LHCN-M2 (cell line): ENCODE measurements around the gene CPSF4. TPM values are rescaled to one million over a fixed set of nuclear protein-coding genes. Genes with fewer than 3 reads are reported as not detected.
A peak's percentile ranks its signal among the peaks of the same experiment; 100 is the strongest.
"Not testable (repeated sequence)": the region's sequence is repeated elsewhere in the genome, so short reads cannot be mapped to it uniquely, and the experiment has no call there.

Source experiments
- DNase-seq: peaks from one replicate; pipeline ENCODE4 v3.0.0-alpha.2; 2012; ENCODE audit warnings: low read depth
- total RNA-seq: library from RNA; depleted of rRNA; stranded (reverse); fragments of >200 nt; gene quantifications from 2 replicates; pipeline ENCODE4 v1.2.3, GENCODE V29; 2014

CPSF4 gene
- total RNA-seq, 1 experiment from 2014 or later, result 69.6 TPM

- peak; percentile 95 for DNase-seq
These were observed 30.2 kb upstream of the CPSF4 start, which contains the start of the genes BUD31 and PDAP1 for GRCh38 chr7:99408379-99409191. TSS of gene BUD31 (plus strand) at chr7:99408969. CDS start at chr7:99411093, 2,124 bp downstream. TSS of gene PDAP1 (minus strand) at chr7:99408597. CDS start at chr7:99408548, 49 bp downstream.

- no peak for DNase-seq
These were observed 29.6 kb upstream of the CPSF4 start for GRCh38 chr7:99409192-99409572.

GRCh38 chr7:99409806-99410205, 28.9 kb upstream of the CPSF4 start:
- no peak for DNase-seq

GRCh38 chr7:99410635-99411034, 28.1 kb upstream of the CPSF4 start:
- no peak for DNase-seq

DNA sequence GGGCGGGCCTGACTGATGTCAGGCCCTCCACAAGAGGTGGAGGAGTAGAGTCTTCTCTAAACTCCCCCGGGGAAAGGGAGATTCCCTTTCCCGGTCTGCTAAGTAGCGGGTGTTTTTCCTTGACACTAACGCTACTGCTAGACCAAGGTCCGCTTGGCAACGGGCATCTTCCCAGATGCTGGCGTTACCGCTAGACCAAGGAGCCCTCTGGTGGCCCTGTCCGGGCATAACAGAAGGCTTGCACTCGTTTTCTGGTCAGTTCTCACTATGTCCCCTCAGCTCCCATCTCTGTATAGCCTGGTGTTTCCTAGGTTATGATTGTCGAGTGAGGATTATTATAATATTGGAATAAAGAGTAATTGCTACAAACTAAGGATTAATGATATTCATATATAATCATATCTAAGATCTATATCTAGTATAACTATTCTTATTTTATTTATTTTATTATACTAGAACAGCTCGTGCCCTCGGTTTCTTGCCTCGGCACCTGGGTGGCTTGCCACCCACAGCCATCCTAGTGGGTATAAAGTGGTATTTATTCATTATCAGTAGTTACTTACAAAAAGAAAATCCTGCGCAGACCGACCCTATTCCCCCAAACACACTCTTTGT, 23.1 kb upstream of the CPSF4 start:
- peak; percentile 63 for DNase-seq

DNA sequence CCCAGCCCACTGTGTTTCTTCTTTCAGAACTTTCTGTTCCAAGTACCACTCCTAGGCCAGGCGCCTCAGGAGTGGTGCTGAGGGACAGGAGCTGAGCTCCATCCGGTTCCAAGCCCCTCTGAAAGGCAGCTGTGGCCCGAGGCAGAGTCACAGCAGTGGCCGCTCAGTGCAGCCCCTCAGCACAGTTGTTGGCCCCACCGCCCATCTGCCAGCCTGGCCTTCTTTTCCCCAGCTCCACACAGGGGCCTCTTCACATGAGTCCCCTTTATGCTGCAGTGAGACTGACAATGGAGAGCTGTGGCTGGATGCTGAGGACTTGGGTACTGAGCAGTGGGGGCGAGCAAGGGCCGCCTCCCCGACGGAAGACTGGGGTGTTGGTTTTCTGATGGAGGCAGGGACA, 20.5 kb upstream of the CPSF4 start:
- DNase-seq, result no peak

GRCh38 chr7:99419323-99420021, 19.3 kb upstream of the CPSF4 start:
- DNase-seq, result no peak

GRCh38 chr7:99420213-99420612, 18.5 kb upstream of the CPSF4 start:
- no peak for DNase-seq

- no peak for DNase-seq
These were observed 17.8 kb upstream of the CPSF4 start for GRCh38 chr7:99420986-99421385.

DNA sequence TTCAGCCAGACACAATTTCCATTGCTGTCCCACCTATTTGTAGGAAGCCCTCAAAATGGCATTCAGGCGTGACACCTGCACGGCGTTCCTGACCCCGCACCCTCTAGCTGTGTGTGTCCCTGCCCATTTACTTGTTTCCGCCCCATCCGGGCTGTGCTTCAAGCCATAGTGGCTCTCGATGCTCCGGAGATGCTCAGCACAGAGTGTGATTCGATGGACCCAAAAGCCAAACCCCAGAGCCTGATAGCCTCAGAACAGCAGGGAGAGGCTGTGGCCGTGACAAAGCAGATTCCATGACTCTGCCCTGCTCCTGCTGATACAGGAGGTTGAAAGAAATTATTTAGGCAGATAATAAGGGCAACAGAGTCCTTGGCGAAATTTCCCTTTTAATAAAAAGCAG, 16.6 kb upstream of the CPSF4 start:
- DNase-seq, result no peak

DNA sequence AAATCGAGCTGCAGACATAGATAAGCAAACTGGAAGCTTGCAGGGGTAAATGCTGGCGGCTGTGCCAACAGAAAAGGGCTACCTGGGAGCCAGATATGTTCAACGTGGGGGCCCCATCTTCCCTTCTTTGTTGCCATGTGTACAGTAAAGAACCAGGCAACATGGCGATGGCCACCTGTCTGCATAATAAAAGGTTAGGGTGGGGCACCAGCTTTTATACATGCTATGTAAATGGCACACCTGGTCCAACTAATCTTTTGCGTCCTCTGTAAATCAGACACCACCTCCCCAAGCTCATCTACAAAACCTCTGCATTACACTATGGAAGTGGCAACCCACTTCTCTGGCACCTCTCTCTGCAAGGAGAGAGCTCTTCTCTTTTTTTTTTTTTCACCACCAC, 16.1 kb upstream of the CPSF4 start:
- no peak for DNase-seq

DNA sequence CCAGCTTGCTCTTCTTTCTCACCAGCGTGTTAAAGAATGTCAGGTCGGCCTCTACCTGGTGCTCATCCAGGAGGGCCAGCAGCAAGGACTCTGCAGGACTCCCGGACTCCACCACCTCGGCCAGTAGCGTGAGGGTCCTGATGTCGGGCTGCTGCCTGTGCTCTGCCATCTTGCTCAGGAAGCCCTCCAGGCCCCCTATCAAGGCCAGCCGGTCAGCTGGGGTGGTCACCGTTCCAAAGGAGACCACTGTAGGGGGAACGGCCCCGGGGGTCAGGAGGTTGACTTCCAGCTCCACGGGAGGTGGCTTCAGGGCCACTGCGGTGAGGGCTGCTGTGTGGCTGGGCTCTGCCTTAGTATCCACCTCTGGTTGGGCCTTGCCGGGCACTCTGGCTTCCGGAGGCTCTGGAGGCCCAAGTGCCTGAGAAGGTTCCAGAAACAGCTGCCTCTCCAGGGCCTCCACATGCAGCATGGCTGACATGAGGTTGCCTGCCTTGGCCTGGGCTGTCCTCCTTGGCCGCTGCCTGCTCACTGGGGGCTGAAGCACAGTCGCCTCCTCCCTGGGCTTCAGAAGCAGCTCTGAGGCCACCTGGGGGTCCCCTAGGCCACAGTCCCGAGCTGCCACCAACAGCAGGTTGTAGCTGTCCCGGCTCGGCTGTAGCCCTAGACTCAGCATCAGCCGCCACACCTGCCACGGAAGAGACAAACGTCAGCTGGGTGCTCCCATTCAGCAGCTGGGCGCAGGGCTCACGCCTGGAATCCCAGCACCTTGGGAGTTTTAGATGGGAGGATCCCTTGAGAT, 13.6 kb upstream of the CPSF4 start:
- DNase-seq, result no peak

DNA sequence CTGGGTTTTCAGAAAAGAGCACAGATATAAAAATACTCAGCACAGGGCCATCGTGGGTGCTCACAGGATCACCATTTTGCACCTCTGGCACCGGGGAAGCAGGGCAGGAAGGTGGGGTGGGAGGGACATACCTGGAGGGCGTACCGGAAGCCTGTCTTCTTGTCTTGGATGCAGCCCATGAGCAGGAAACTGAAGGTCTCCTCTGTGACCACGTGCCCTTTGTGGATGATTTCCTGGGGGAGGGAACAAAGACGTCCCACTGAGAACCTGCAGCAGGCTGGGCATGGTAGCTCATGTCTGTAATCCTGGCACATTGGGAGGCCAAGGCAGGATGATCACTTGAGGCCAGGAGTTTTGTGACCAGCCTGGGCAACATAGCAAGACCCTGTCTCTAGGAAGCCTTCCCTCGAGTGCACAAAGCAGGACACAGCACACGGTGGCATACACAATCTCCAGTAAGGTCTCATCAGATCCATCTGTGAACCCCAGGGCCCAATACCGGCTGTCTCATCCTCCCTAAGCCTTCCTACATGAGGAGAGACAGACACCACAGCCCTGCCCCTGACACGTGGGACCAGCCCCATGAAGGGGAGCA, 9.7 kb upstream of the CPSF4 start:
- no peak for DNase-seq

DNA sequence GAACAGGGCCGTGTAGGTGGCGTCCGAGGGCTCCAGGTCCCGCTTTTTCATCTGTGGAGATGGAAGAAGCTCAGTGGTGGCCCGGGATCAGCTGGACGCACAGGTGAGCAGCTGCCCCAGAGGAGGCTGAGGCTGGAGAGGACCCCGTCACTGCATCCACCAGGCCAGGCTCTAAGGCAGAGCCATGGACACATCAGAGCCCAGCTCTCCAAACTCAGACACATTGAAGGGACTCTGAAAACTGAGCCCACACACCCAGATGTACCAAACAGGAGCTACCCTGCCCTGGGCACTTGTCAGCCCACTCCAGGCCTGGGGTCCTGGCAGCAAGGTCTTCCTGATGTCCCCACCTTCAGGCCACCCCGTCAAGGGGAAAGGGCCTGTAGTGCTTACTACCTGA, 9.0 kb upstream of the CPSF4 start:
- DNase-seq, result no peak

DNA sequence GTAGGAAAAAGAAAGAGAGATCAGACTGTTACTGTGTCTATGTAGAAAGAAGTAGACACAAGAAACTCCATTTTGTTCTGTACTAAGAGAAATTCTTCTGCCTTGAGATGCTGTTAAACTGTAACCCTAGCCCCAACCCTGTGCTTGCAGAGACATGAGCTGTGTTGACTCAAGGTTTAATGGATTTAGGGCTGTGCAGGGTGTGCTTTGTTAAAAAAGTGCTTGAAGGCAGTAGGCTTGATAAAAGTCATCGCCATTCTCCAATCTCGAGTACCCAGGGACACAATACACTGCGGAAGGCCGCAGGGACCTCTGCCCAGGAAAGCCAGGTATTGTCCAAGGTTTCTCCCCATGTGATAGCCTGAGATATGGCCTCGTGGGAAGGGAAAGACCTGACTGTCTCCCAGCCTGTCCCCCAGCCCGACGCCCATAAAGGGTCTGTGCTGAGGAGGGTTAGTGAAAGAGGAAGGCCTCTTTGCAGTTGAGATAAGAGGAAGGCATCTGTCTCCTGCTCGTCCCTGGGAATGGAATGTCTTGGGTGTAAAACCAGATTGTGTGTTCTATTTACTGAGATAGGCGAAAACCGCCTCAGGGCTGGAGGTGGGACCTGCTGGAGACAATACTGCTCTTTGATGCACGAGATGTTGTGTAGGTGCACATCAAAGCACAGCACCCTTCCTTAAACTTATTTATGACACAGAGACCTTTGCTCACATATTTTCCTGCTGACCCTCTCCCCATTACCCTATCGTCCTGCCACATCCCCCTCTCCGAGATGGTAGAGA, 6.8 kb upstream of the CPSF4 start:
- DNase-seq, result not testable (repeated sequence)

DNA sequence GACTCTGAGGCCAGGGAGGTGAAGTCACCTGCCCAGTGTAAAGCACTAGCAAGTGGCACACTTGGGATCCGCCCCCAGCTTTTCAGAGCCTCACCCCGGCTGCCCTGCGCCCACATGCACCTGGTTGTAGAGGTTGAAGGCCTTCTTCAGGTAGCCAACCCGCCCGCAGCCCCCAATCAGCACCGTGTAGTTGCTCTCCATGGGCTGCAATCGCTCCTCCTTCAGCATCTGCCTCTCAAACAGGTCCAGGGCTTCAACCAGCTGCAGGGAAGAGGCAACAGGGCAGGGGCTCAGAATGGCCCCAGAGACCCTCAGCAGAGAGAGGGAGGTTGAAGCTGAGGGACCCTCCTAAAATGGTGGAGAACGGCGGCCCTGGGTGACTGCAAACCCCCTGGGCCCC, 5.6 kb upstream of the CPSF4 start:
- DNase-seq, result no peak

- DNase-seq, result no peak
These were observed 684 bp upstream of the CPSF4 start for GRCh38 chr7:99437946-99438572.

GRCh38 chr7:99440195-99440594, 1.5 kb downstream of the CPSF4 start:
- DNase-seq, result peak; percentile 15

DNA sequence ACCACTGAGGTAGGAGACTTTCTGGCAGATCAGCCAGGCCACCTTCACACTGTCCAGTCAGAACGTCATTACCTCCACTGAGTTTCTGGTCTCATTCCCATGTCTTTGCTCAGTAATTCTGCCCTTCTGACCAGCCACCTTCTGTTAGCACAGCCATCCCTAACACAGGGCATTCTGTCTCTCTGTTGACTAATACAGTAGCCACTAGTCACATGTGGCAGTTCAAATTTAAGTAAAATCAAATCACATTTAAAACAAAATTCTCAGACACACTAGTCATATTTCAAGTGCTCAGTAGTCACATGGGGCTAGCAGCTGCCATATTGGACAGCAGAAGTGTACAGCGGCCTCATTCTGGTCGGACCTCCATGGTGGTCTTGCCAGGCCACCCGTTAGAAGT, 7.4 kb downstream of the CPSF4 start:
- peak; percentile 41 for DNase-seq

GRCh38 chr7:99447943-99448342, 9.2 kb downstream of the CPSF4 start:
- DNase-seq, result peak; percentile 23
